GM19372 (cell line): ENCODE data around the gene NR3C2.
"Not testable (repeated sequence)": the region's sequence is repeated elsewhere in the genome, so short reads cannot be mapped to it uniquely, and the experiment has no call there.

Experiments used
- ATAC-seq: cut with Tn5 transposase; IDR thresholded peaks from one replicate; pipeline ENCODE4 v1.9.1; 2021; ENCODE audit warnings: mild to moderate bottlenecking, low read depth, moderate library complexity; ENCODE audit not compliant: unreplicated experiment

The NR3C2 gene

GRCh38 chr4:148123161-148123560 lies 319.1 kb downstream of the NR3C2 start:
- not testable (repeated sequence) for ATAC-seq

DNA sequence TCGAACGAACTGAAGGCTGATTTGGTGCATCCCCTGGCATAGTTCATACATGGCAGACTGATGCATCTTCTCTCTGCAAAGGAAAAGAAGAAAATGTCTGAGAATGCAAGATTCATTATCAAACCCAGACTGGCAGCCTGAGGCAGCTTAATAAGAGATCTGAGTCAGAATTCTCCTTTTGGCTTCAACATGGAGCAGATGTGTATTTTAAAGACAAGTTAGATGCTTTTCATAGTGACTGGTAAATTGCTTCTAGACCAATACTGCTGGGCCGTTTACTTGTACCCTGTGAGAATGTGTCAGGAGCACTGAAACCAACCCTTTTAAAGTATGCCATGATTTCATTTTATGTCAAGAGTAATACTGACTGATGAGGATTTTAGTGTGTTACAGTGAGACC lies 322.0 kb downstream of the NR3C2 start:
- no peak for ATAC-seq

GRCh38 chr4:148118633-148119032 lies 323.6 kb downstream of the NR3C2 start:
- ATAC-seq, result no peak

DNA sequence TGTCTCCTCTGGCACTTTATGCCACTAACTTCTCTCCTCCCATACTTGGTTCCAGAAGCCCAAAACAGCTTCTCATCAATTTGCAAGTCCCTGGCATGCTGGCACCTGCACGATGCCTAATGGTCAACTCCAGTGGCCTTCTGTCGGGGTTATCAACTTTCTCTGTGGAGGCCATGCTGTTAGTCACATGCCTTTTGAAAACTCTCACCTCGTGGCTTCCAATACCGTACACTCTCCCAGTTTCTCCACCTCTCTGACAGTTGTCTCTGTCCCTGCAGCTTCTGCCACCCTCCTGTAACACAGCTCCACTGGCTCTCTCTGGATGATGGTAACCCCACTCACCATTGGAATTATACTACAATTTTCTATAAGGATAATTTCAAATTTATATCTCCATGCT lies 324.0 kb downstream of the NR3C2 start:
- ATAC-seq, result no peak

DNA sequence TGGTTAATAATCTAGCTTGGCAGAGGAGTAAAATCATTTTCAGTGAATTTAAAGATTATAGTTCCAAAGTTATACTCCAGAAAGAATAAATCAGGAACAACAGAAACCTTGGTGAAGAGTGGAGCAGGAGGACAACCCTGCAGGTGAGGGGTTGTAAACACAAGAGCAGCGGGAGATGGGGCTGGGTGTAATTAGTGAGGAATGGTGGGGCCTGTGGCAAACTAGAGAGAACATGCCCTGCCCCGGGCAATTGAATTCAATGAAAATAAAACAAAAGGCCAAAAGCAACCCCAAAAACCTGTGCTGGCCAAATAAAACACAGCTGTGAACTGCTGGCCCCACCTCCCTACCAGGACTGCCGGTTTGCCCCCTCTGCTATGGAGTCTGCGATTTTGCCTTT lies 325.2 kb downstream of the NR3C2 start:
- ATAC-seq, result no peak

DNA sequence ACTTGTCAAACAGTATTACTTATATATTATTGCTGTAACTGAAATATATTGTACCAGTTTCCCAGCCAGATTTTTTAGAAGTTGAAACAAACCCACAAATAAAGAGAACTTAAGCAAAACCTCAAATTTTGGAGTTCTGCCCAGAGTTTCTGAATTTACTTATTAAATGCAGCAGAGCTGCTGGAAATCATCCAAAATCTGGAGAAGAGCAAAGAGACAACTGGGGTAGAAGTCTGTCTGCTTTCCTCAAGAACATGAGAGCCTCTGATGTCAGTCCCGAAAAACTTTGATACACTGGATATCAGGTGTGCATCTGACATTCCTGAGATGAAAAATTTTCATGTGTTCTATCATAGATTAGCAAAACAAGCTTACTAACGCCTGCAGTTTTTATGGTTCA lies 325.9 kb downstream of the NR3C2 start:
- ATAC-seq, result no peak

GRCh38 chr4:148114436-148114835 lies 327.8 kb downstream of the NR3C2 start:
- ATAC-seq, result no peak

DNA sequence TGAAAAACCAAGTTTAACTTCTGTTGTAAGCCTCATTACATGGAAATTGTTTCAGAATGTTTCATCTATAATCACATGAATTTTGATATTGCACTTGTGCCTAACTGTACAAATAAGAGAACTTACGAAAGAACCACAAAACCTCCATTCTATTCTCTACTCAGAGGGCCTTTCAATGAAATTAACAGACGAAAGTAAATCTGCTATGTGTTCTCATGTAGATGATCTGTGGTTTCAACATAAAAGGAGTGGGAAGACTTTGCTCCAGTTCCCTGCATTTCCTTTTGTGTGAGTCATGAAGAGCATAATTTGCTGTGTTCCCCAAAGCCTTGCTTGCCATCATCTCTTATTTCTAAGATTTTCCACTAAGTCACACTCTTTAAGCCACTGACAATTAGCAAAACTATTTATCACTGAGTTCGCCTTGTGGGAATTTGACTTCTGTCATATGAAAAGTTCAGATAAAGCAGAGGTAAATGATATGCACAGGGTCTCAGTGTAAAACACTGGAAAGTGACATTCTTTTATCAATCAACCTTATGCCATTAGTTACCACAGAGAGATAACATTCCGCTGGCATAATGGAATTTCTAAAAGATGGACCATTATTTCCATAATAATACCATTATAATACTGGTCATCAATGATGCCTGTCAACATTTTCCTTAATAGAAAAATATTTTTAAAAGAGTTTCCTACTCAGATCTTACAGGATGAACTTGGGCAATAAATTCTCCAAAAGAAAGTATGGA lies 329.8 kb downstream of the NR3C2 start:
- ATAC-seq, result no peak

DNA sequence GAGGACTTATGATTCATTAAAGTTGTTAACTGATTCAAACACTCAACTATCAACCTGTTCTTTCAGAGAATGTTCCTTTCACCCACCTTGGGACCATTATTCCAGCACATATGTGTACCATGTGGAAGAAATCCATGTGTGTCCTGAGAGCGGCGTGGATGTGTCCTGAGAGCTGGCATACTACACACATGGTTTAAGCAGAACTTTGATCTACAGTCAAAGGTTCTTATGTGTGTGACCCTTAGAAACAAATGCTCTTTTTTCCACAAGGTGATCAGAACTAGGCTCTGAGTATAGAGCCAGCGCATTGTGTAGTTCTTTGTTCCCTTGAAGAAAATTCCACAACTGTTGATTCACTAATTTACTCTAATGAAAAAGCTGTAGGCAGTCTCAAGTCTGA lies 332.0 kb downstream of the NR3C2 start:
- no peak for ATAC-seq

- ATAC-seq, result no peak
Observed at GRCh38 chr4:148109216-148109615, 333.0 kb downstream of the NR3C2 start.

- no peak for ATAC-seq
Observed at GRCh38 chr4:148108766-148109165, 333.4 kb downstream of the NR3C2 start.

GRCh38 chr4:148103597-148104355 lies 338.4 kb downstream of the NR3C2 start:
- no peak for ATAC-seq

GRCh38 chr4:148101790-148102189 lies 340.4 kb downstream of the NR3C2 start:
- ATAC-seq, result no peak

DNA sequence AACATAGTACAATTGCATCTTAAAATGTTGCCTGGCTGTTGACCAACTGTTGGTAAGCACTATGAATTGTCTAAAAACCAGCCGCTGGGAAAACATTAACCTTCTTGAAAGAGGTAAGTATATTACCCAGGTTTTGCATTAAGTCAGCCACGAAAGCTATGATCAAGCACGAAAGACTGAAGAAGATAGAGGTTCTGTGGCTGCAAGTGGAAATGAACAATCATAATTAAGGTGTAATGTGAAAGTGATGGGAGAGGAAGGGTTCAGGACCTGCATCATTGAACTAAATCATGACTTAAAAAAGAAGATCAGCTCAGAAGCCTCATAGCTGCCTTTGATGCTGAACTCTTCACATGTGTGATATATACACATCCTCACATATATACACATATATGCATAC lies 341.0 kb downstream of the NR3C2 start:
- ATAC-seq, result no peak

DNA sequence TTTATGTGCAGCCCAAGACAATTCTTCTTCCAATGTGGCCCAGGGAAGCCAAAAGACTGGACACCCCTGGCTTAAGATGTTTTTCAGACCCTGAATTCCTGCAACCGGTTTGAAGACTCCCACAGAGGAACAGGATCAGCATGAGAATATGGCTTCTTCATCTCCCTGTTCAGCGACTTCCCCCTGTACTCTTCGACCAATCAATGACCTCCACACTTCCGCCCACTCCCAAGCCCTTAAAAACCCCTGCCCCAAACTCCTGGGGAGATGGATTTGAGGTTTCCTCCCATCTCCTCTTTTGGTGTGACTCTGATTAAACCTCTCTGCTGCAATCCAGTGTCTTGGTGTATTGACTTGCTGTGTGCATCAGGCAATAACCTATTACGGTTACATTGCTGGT lies 344.4 kb downstream of the NR3C2 start:
- no peak for ATAC-seq

DNA sequence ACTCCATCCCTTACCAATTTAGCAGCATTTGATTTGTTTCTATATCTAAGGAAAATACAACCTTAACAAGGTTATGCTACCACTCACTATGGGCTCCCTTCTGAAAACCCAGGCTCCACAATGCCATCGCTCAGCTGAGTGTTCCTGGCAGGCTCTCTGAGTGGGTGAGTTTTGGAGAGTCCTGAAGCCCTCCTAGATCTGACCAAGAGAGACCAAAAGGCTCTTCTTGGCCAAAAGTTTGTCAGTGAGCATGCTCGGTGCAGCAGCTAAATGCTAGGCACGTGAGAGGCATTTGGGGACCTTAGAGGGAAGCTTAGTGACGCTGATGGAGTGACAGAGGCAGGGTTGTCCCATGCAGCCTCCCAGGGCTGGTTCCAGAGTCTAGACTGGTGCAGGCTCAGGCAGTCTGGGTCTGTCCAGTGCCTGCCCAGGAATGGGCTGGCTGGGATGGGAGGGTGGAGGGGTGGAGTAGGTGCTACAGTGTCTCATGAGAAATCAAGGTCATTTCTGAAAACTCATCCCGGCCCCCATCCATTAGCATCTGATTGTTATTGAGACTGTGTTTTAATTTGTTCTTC lies 346.8 kb downstream of the NR3C2 start:
- no peak for ATAC-seq

DNA sequence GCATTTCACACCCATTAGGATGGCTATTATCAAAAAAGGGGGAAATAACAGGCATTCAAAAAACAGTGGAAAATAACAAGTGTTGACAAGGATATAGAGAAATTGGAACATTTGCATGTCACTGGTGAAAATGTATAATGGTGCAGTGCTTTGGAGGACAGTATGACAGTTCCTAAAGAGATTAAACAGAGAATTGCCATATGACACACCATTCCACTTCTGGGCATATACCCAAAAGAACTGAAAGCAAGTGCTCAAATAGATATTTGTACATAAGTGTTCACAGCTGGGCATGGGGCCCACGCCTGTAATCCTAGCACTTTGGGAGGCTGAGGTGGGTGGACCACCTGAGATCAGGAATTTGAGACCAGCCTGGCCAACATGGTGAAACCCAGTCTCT lies 348.1 kb downstream of the NR3C2 start:
- no peak for ATAC-seq

DNA sequence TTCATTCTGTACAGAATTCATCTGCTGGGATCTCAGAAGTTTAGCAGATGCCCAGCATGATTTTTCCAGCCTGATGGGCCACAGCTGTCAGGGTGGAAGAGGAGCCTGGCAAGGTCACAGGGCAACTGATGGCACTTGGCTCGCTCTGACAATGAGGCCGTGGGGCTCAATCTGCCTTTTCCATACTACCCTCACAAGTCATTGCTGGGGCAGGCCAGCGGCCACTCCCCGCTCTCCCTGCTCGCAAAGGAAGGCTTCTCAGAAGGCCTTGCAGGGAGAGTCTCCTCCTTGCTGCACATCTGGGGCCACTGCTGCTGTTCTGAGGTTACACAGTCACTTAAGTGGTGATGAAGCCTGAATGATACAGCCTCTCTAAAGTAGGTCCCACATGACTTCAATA lies 349.1 kb downstream of the NR3C2 start:
- no peak for ATAC-seq

GRCh38 chr4:148092316-148093014 lies 349.7 kb downstream of the NR3C2 start:
- ATAC-seq, result no peak

GRCh38 chr4:148091896-148092295 lies 350.3 kb downstream of the NR3C2 start:
- no peak for ATAC-seq
